IMR-90 (cell line): Measurements from ENCODE around the gene IRAK4.

Experiments
- CTCF ChIP-seq: conservative IDR thresholded peaks from 2 replicates; pipeline ENCODE4 v1.5.1; 2012; ENCODE audit warnings: mild to moderate bottlenecking, low read depth, low read length, improper control_type of control experiment
- MAFK ChIP-seq: IDR thresholded peaks from 2 replicates; pipeline ENCODE4 v1.6.1; 2012; ENCODE audit warnings: low read depth, low read length, improper control_type of control experiment
- MXI1 ChIP-seq: IDR thresholded peaks from 2 replicates; pipeline ENCODE4 v1.6.1; 2012; ENCODE audit warnings: low read depth, mild to moderate bottlenecking, low read length, moderate library complexity, borderline replicate concordance
- RAD21 ChIP-seq: IDR thresholded peaks from 2 replicates; pipeline ENCODE4 v1.6.1; 2012; ENCODE audit warnings: low read length, improper control_type of control experiment
- RFX5 ChIP-seq: IDR thresholded peaks from 2 replicates; pipeline ENCODE4 v1.8.0; 2012; ENCODE audit warnings: low read depth, mild to moderate bottlenecking, low read length, moderate library complexity
- USF2 ChIP-seq: fragments of 150-350 bp; IDR thresholded peaks from 2 replicates; pipeline ENCODE4 v1.6.1; 2017; ENCODE audit warnings: mild to moderate bottlenecking, antibody characterized with exemption, low read length, low read depth

- TF ChIP-seq USF2 = no peak
- TF ChIP-seq CTCF = no peak
- TF ChIP-seq MAFK = no peak
- TF ChIP-seq RAD21 = no peak
- TF ChIP-seq MXI1 = no peak
- no peak for TF ChIP-seq RFX5
Measured at GRCh38 chr12:43740511-43741100, 18.1 kb upstream of the IRAK4 start.
